ENCODE data around the gene TNFAIP8. TPM values are rescaled to one million over a fixed set of nuclear protein-coding genes. Genes with fewer than 3 reads are reported as not detected.

Gene TNFAIP8
- total RNA-seq, 4 donors from 2014 or later, result 20.2 to 26.2 (median 22.5) TPM

GRCh38 chr5:119333421-119333851 is 22.4 kb upstream of the TNFAIP8 start:
- H3K4me3 ChIP-seq, result no peak overlapping the region
- no peak for TF ChIP-seq POLR2A (IDR thresholded peaks at IDR 0.05; ENCODE audit: low read depth)
- no peak for TF ChIP-seq POLR2AphosphoS5 (IDR thresholded peaks at IDR 0.05)
- no peak for TF ChIP-seq CTCF (IDR thresholded peaks at IDR 0.05)
- TF ChIP-seq EP300 (IDR thresholded peaks at IDR 0.05), result no peak
- no peaks in the 10 kb centered on the region for H3K9me3 ChIP-seq
- 84% methylated on average over 5 of the region's 5 CpGs for WGBS
- H3K27ac ChIP-seq (replicated peaks in 1 of 4), result no peak overlapping the region
- H3K4me1 ChIP-seq, result peaks cover 19 to 44% (median 37%) of the 10 kb centered on the region in 4 donors
- no peaks in the 10 kb centered on the region for H3K27me3 ChIP-seq
- H3K36me3 ChIP-seq, result no peaks in the 10 kb centered on the region
- no peak for DNase-seq (ENCODE audit: extremely low spot score)
- intact Hi-C loops (cut with DNase I), result loop anchor here (5.0 to 10.0 kb wide), 2 partner anchors 61 to 349 kb away; partner anchors contain the start of gene DTWD2

- H3K36me3 ChIP-seq, result no peaks in the 10 kb centered on the region
- H3K9me3 ChIP-seq, result no peaks in the 10 kb centered on the region
- WGBS, result 96% methylated on average over 4 of the region's 4 CpGs
- H3K27ac ChIP-seq (replicated peaks in 1 of 4), result peak overlapping the region in 1 of 4 donors; percentile 68
- no peak for TF ChIP-seq POLR2AphosphoS5 (IDR thresholded peaks at IDR 0.05)
- TF ChIP-seq POLR2A (IDR thresholded peaks at IDR 0.05; ENCODE audit: low read depth), result no peak
- no peak for TF ChIP-seq CTCF (IDR thresholded peaks at IDR 0.05)
- no peak for TF ChIP-seq EP300 (IDR thresholded peaks at IDR 0.05)
- intact Hi-C loops (cut with DNase I), result loop anchor here (5.0 to 10.0 kb wide), 2 partner anchors 77 to 350 kb away; partner anchors contain the start of gene DTWD2
- no peaks in the 10 kb centered on the region for H3K27me3 ChIP-seq
- no peak for DNase-seq (ENCODE audit: extremely low spot score)
- H3K4me3 ChIP-seq, result peak overlapping the region in 2 of 4 donors; percentile 40 to 43
- peaks cover 14 to 25% (median 21%) of the 10 kb centered on the region in 4 donors for H3K4me1 ChIP-seq
Observed at GRCh38 chr5:119335261-119335677, 20.6 kb upstream of the TNFAIP8 start.

- TF ChIP-seq POLR2AphosphoS5 (IDR thresholded peaks at IDR 0.05), result no peak
- no peak for TF ChIP-seq EP300 (IDR thresholded peaks at IDR 0.05)
- TF ChIP-seq POLR2A (IDR thresholded peaks at IDR 0.05; ENCODE audit: low read depth), result no peak
- TF ChIP-seq CTCF (IDR thresholded peaks at IDR 0.05), result no peak
- Histone ChIP-seq H3K9me3 (no peaks in the 10 kb centered on the region), H3K27me3 (no peaks in the 10 kb centered on the region), H3K36me3 (no peaks in the 10 kb centered on the region), H3K27ac (replicated peaks in 1 of 4) (no peak overlapping the region), H3K4me3 (no peak overlapping the region), H3K4me1 (peaks cover 13 to 19% (median 18%) of the 10 kb centered on the region in 4 donors)
- intact Hi-C loops (cut with DNase I), result loop anchor here (5.0 to 10.0 kb wide), 2 partner anchors 76 to 351 kb away; partner anchors contain the start of gene DTWD2
- no CpG with 5 or more reads among the region's 1 CpG for WGBS
- DNase-seq (ENCODE audit: extremely low spot score), result no peak
Observed at GRCh38 chr5:119336262-119336661, 19.6 kb upstream of the TNFAIP8 start.

GRCh38 chr5:119336845-119337580 is 18.8 kb upstream of the TNFAIP8 start:
- WGBS, result 77% methylated on average over 3 of the region's 3 CpGs
- Histone ChIP-seq H3K4me3 (no peak overlapping the region), H3K9me3 (no peaks in the 10 kb centered on the region), H3K27me3 (no peaks in the 10 kb centered on the region), H3K4me1 (peaks cover 13 to 19% (median 18%) of the 10 kb centered on the region in 4 donors), H3K27ac (replicated peaks in 1 of 4) (no peak overlapping the region), H3K36me3 (no peaks in the 10 kb centered on the region)
- intact Hi-C loops (cut with DNase I), result loop anchor here (5.0 to 10.0 kb wide), 2 partner anchors 75 to 352 kb away; partner anchors contain the start of gene DTWD2
- TF ChIP-seq CTCF (IDR thresholded peaks at IDR 0.05) (no peak), POLR2AphosphoS5 (IDR thresholded peaks at IDR 0.05) (no peak), EP300 (IDR thresholded peaks at IDR 0.05) (no peak), POLR2A (IDR thresholded peaks at IDR 0.05; ENCODE audit: low read depth) (no peak)
- DNase-seq (ENCODE audit: extremely low spot score), result no peak

All from esophagus muscularis mucosa (tissue), 4 donors.